Mammary epithelial cell (primary cell): Measurements from ENCODE around the gene TUBGCP2.

ENCODE experiments used
- EZH2 ChIP-seq: IDR thresholded peaks from 2 replicates; pipeline ENCODE4 v1.6.1; 2012; ENCODE audit warnings: low read length, inconsistent platforms, borderline replicate concordance
- TF ChIP-seq, protein P1 (sequence below), 2 donors: IDR thresholded peaks in 1 of 2; conservative IDR thresholded peaks in 1 of 2; 2 replicates each; pipeline ENCODE4 v1.5.1; 2011 to 2012; ENCODE audit warnings: inconsistent platforms in 2 of 2, low read length in 2 of 2, mild to moderate bottlenecking in 2 of 2, control low read depth in 1 of 2, low read depth in 1 of 2; ENCODE audit not compliant: insufficient read depth in 1 of 2; ENCODE audit errors: extremely low read depth in 1 of 2

DNA sequence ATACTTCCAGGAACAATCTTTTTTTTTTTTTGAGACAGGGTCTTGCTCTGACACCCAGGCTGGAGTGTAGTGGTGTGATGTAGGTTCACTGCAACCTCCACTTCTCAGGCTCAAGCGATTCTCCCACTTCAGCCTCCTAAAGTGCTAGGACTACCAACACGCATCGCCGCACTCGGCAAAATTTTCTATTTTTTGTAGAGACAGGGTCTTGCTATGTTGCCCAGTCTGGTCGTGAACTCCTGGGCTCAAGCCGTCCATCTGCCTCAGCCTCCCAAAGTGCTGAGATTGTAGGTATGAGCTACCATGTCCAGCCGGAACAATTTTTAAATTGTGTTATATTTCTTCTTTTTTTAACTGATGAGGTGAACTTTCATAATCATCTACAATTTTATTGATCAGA is 2.1 kb upstream of the TUBGCP2 start:
- TF ChIP-seq, protein P1, sequence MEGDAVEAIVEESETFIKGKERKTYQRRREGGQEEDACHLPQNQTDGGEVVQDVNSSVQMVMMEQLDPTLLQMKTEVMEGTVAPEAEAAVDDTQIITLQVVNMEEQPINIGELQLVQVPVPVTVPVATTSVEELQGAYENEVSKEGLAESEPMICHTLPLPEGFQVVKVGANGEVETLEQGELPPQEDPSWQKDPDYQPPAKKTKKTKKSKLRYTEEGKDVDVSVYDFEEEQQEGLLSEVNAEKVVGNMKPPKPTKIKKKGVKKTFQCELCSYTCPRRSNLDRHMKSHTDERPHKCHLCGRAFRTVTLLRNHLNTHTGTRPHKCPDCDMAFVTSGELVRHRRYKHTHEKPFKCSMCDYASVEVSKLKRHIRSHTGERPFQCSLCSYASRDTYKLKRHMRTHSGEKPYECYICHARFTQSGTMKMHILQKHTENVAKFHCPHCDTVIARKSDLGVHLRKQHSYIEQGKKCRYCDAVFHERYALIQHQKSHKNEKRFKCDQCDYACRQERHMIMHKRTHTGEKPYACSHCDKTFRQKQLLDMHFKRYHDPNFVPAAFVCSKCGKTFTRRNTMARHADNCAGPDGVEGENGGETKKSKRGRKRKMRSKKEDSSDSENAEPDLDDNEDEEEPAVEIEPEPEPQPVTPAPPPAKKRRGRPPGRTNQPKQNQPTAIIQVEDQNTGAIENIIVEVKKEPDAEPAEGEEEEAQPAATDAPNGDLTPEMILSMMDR (conservative IDR thresholded peaks at IDR 0.05 in 1 of 2, IDR thresholded peaks at IDR 0.05 in 1 of 2; ENCODE audit: extremely low read depth in 1 of 2, insufficient read depth in 1 of 2, low read depth in 1 of 2, low read length in 2 of 2) = no peak
- no peak for TF ChIP-seq EZH2
